Trophoblast cell (in vitro differentiated cells and primary cell): ENCODE measurements around the gene CADPS.

Experiments
- DNase-seq, 2 donors: peaks; one replicate each; pipeline ENCODE4 v3.0.0-alpha.2; 2016
- H2AFZ ChIP-seq: 2 replicates; pipeline ENCODE4 v1.6.1; 2013; ENCODE audit warnings: low read length, moderate library complexity, mild to moderate bottlenecking; ENCODE audit not compliant: insufficient read depth, poor library complexity
- H2AK5ac ChIP-seq: 2 replicates; pipeline ENCODE4 v1.6.1; 2013; ENCODE audit warnings: mild to moderate bottlenecking, low read length
- H2BK120ac ChIP-seq: 2 replicates; pipeline ENCODE4 v1.6.1; 2013; ENCODE audit warnings: low read length, mild to moderate bottlenecking, moderate library complexity; ENCODE audit not compliant: insufficient read depth, poor library complexity
- H2BK12ac ChIP-seq: 2 replicates; pipeline ENCODE4 v1.6.1; 2013; ENCODE audit warnings: mild to moderate bottlenecking, low read length, moderate library complexity
- H2BK5ac ChIP-seq: 2 replicates; pipeline ENCODE4 v1.6.1; 2013; ENCODE audit warnings: low read length, low read depth, moderate library complexity, mild to moderate bottlenecking; ENCODE audit not compliant: poor library complexity
- H3K14ac ChIP-seq: 2 replicates; pipeline ENCODE4 v1.6.1; 2013; ENCODE audit warnings: mild to moderate bottlenecking, low read length
- H3K18ac ChIP-seq: 2 replicates; pipeline ENCODE4 v1.6.1; 2013; ENCODE audit warnings: mild to moderate bottlenecking, low read length
- H3K23ac ChIP-seq: 2 replicates; pipeline ENCODE4 v1.6.1; 2013; ENCODE audit warnings: low read length
- H3K27ac ChIP-seq: 2 replicates; pipeline ENCODE4 v1.5.1; 2013; ENCODE audit warnings: low read depth, mild to moderate bottlenecking, inconsistent platforms, low read length, moderate library complexity
- H3K27me3 ChIP-seq: 2 replicates; pipeline ENCODE4 v1.6.1; 2013; ENCODE audit warnings: inconsistent platforms, mild to moderate bottlenecking, low read length, moderate library complexity; ENCODE audit not compliant: insufficient read depth
- H3K36me3 ChIP-seq, 2 experiments: 1 replicate in 1 of 2; 2 replicates in 1 of 2; pipeline ENCODE4 v1.6.1; 2013; ENCODE audit warnings: low read length in 2 of 2, mild to moderate bottlenecking in 2 of 2, moderate library complexity in 1 of 2; ENCODE audit not compliant: insufficient read depth in 2 of 2, control insufficient read depth in 1 of 2
- H3K4ac ChIP-seq: 2 replicates; pipeline ENCODE4 v1.6.1; 2013; ENCODE audit warnings: low read depth, mild to moderate bottlenecking, low read length, moderate library complexity
- H3K4me1 ChIP-seq, 2 experiments: 1 replicate in 1 of 2; 2 replicates in 1 of 2; pipeline ENCODE4 v1.6.1; 2013; ENCODE audit warnings: low read length in 2 of 2, mild to moderate bottlenecking in 2 of 2, moderate library complexity in 1 of 2; ENCODE audit not compliant: insufficient read depth in 2 of 2, control insufficient read depth in 1 of 2
- H3K4me2 ChIP-seq: 2 replicates; pipeline ENCODE4 v1.6.1; 2013; ENCODE audit warnings: inconsistent platforms, mild to moderate bottlenecking, low read length, moderate library complexity
- H3K4me3 ChIP-seq: 2 replicates; pipeline ENCODE4 v1.5.1; 2013; ENCODE audit warnings: mild to moderate bottlenecking, low read depth, low read length, inconsistent platforms
- H3K79me1 ChIP-seq: one replicate; pipeline ENCODE4 v1.6.1; 2013; ENCODE audit warnings: low read length
- H3K79me2 ChIP-seq: 2 replicates; pipeline ENCODE4 v1.6.1; 2013; ENCODE audit warnings: low read length, mild to moderate bottlenecking; ENCODE audit not compliant: control insufficient read depth, insufficient read depth, poor library complexity
- H3K9ac ChIP-seq: 2 replicates; pipeline ENCODE4 v1.6.1; 2013; ENCODE audit warnings: mild to moderate bottlenecking, low read length
- H3K9me3 ChIP-seq: 2 replicates; pipeline ENCODE4 v1.6.1; 2013; ENCODE audit warnings: low read depth, mild to moderate bottlenecking, control low read depth, inconsistent platforms, low read length; ENCODE audit not compliant: insufficient read depth
- H4K12ac ChIP-seq: 2 replicates; pipeline ENCODE4 v1.6.1; 2013; ENCODE audit warnings: low read depth, mild to moderate bottlenecking, low read length, moderate library complexity
- H4K8ac ChIP-seq: 2 replicates; pipeline ENCODE4 v1.6.1; 2013; ENCODE audit warnings: low read depth, mild to moderate bottlenecking, low read length, moderate library complexity
- H4K91ac ChIP-seq: one replicate; pipeline ENCODE4 v1.6.1; 2013; ENCODE audit warnings: low read depth, mild to moderate bottlenecking, low read length, moderate library complexity
- WGBS: extraction: QIAGEN DNeasy Blood & Tissue Kit; methylation state at CpG from one replicate; pipeline ENCODE4 v1.1.7; 2013; ENCODE audit warnings: missing lambda C conversion rate; ENCODE audit not compliant: insufficient read length, insufficient coverage; ENCODE audit errors: extremely low coverage; 5-methylcytosine and 5-hydroxymethylcytosine counted together

Gene CADPS

DNA sequence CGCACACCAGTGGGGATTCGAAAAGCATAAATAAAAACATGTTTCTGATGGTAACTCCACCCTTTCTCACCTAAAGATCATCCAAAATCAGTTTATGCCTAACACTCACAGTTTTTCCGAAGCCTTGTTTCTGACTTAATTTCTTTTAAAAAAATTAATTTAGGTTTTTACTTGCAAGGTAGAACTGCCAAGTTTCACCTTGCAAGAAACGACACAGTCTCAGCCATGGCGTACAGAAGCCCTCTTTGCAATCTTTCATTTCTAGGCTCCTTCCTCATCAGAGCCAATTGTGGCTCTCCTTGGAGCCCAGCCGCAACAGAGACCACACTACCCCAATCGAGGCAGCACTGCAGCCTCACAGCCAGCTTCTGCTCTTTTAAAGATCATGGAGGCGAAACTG, 470.9 kb downstream of the CADPS start:
- no peaks in the 10 kb centered on the region for H3K27me3 ChIP-seq
- H3K36me3 ChIP-seq = no peaks in the 10 kb centered on the region
- H3K4me1 ChIP-seq = no peaks in the 10 kb centered on the region
- WGBS = no CpG with 5 or more reads among the region's 8 CpGs
- no peak overlapping the region for H4K8ac ChIP-seq
- H2BK120ac ChIP-seq = no peak overlapping the region
- no peaks in the 10 kb centered on the region for H3K9me3 ChIP-seq
- no peaks in the 10 kb centered on the region for H3K79me2 ChIP-seq
- H4K12ac ChIP-seq = no peak overlapping the region
- no peak overlapping the region for H3K27ac ChIP-seq
- H3K79me1 ChIP-seq = no peaks in the 10 kb centered on the region
- no peak overlapping the region for H3K18ac ChIP-seq
- no peak overlapping the region for H2BK5ac ChIP-seq
- no peak overlapping the region for H4K91ac ChIP-seq
- no peak overlapping the region for H2AK5ac ChIP-seq
- H3K14ac ChIP-seq = no peak overlapping the region
- no peak overlapping the region for H2BK12ac ChIP-seq
- no peak overlapping the region for H3K23ac ChIP-seq
- no peak for DNase-seq
- no peak overlapping the region for H3K4ac ChIP-seq
- no peak overlapping the region for H3K4me3 ChIP-seq
- H3K9ac ChIP-seq = no peak overlapping the region
- no peak overlapping the region for H3K4me2 ChIP-seq
- H2AFZ ChIP-seq = no peak overlapping the region

DNA sequence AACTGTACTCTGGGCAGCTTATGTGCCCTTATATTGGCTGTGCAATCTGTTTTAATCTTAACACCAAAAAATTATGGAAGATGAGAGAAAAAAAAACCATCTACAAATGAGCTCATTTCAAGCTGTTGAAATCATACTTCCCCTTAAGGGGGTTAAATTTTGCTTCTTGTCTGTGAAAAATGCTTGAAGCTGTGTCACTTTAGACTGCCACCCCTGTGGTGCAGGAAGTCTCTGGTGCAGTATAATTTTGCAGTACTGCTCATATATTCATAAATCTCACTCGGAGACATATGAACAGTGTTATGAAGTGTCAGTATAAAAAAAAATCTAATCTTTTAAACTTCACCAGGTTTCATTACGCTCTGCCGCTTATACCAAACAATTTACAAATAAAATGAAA, 471.5 kb downstream of the CADPS start:
- Histone ChIP-seq H3K9me3 (no peaks in the 10 kb centered on the region), H2AFZ (no peak overlapping the region), H3K18ac (no peak overlapping the region), H4K91ac (no peak overlapping the region), H2BK120ac (no peak overlapping the region), H3K79me2 (no peaks in the 10 kb centered on the region), H3K27ac (no peak overlapping the region), H3K79me1 (no peaks in the 10 kb centered on the region), H3K36me3 (no peaks in the 10 kb centered on the region), H3K9ac (no peak overlapping the region), H2BK5ac (no peak overlapping the region), H3K27me3 (no peaks in the 10 kb centered on the region), H3K14ac (no peak overlapping the region), H2BK12ac (no peak overlapping the region), H3K4me3 (no peak overlapping the region), H4K8ac (no peak overlapping the region), H2AK5ac (no peak overlapping the region), H3K23ac (no peak overlapping the region), H3K4me1 (no peaks in the 10 kb centered on the region), H3K4ac (no peak overlapping the region), H3K4me2 (no peak overlapping the region), H4K12ac (no peak overlapping the region)
- WGBS = no CpG with 5 or more reads among the region's 3 CpGs
- no peak for DNase-seq

DNA sequence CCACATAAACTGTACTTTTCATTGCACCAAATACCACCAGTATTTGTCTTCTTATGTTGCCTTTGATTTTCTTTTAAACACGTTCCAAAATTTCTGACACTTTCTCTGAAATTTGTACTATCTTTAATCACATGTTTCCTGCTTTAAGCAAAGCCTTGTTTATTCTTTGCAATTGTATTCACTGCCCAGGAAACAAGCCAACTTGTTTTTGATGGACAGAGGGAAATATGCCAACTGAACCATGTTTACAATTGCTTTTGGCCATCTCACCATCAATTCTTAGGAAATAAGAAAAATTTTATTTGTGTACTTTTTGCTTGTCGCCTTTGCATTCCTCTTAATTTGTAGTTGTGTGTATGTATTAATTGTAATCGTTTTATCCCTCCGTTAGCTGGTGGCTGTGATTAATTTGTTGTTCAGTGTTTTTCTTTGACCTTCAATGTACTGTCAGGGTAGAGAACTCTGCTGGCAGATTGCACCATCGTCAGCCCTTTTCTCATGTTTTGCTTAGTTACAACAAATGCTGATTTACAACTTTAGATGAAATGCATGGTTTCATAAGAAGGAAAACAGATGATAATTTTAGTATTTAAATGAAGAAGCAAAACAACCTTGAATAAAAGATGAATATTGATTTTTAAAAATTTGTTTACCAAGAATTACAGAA, 482.5 kb downstream of the CADPS start:
- H3K27ac ChIP-seq = no peak overlapping the region
- H3K9me3 ChIP-seq = no peaks in the 10 kb centered on the region
- H3K18ac ChIP-seq = no peak overlapping the region
- H2BK12ac ChIP-seq = no peak overlapping the region
- no peaks in the 10 kb centered on the region for H3K79me1 ChIP-seq
- H3K14ac ChIP-seq = no peak overlapping the region
- H3K4me2 ChIP-seq = no peak overlapping the region
- H3K23ac ChIP-seq = no peak overlapping the region
- no peak overlapping the region for H4K12ac ChIP-seq
- no peak overlapping the region for H3K9ac ChIP-seq
- DNase-seq = no peak
- H4K91ac ChIP-seq = no peak overlapping the region
- no peaks in the 10 kb centered on the region for H3K79me2 ChIP-seq
- no peak overlapping the region for H2AK5ac ChIP-seq
- H3K36me3 ChIP-seq = no peaks in the 10 kb centered on the region
- H3K27me3 ChIP-seq = no peaks in the 10 kb centered on the region
- WGBS = no CpG with 5 or more reads among the region's 5 CpGs
- no peak overlapping the region for H2BK120ac ChIP-seq
- H3K4me3 ChIP-seq = no peak overlapping the region
- no peak overlapping the region for H4K8ac ChIP-seq
- no peaks in the 10 kb centered on the region for H3K4me1 ChIP-seq
- no peak overlapping the region for H2AFZ ChIP-seq
- no peak overlapping the region for H3K4ac ChIP-seq
- H2BK5ac ChIP-seq = no peak overlapping the region

DNA sequence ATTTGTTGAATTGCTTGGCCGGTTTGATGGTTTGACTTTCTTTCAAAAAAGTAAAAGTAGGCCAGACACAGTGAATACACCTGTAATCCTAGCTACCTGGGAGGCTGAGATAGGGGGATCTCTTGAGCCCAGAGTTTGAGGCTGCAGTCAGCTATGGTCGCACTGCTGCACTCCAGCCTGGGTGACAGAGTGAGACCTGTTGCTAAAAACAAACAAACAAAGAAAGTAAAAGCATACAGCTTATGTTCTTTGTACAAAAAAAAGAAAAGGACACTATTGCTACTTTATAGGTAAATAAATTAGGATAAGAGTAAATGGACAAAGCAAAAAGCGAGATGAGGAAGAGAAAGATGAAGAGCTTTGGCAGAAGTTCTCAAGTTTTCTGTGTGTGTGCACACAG, 488.0 kb downstream of the CADPS start:
- no peak for DNase-seq
- H4K91ac ChIP-seq = no peak overlapping the region

More for the DNA sequence above, 488.0 kb downstream of the CADPS start:
- Histone ChIP-seq H3K18ac (no peak overlapping the region), H3K27me3 (no peaks in the 10 kb centered on the region), H3K79me1 (no peaks in the 10 kb centered on the region), H3K23ac (no peak overlapping the region), H3K4me2 (no peak overlapping the region), H3K27ac (no peak overlapping the region), H2BK12ac (no peak overlapping the region), H2BK120ac (no peak overlapping the region), H4K8ac (no peak overlapping the region), H3K4me3 (no peak overlapping the region), H2AK5ac (no peak overlapping the region), H3K79me2 (no peaks in the 10 kb centered on the region), H4K12ac (no peak overlapping the region), H3K9ac (no peak overlapping the region), H3K36me3 (no peaks in the 10 kb centered on the region), H3K14ac (no peak overlapping the region), H2AFZ (no peak overlapping the region), H2BK5ac (no peak overlapping the region), H3K4ac (no peak overlapping the region), H3K4me1 (no peaks in the 10 kb centered on the region), H3K9me3 (no peaks in the 10 kb centered on the region)
- no CpG with 5 or more reads among the region's 3 CpGs for WGBS
